Measurements from ENCODE around the gene SMARCC1.

The SMARCC1 gene

DNA sequence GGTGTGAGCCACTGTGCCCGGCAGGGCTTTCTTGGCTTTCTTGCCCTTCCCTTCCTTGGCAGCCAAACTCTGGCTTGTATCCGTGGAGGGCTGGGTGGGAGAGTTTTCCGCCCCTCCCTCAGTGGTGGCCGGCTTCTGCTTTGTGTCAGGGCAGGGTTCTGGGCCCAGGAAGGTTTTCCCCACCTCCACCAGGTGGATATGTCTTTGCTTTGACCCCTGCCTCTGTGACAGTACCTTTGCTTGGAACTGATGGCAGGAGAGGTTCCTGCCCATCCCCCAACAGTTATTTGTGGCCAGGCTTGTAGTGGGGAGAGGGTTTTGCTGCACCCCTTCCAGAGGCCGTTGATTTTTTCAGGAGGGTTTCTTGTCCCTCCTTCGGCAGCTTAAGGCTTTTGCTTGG, 227.4 kb downstream of the SMARCC1 start:
- H4K8ac ChIP-seq (ENCODE audit: low read depth, low read length) = no peak overlapping the region
- no peak overlapping the region for H2AFZ ChIP-seq (ENCODE audit: insufficient read depth, low read length, poor library complexity)
- H3K27me3 ChIP-seq (ENCODE audit: insufficient read depth, low read length) = no peaks in the 10 kb centered on the region
- H3K36me3 ChIP-seq (ENCODE audit: control insufficient read depth in 1 of 2, insufficient read depth in 2 of 2, low read length in 2 of 2) = no peaks in the 10 kb centered on the region
- H3K23ac ChIP-seq (ENCODE audit: low read length) = no peak overlapping the region
- H2BK120ac ChIP-seq (ENCODE audit: insufficient read depth, low read length, poor library complexity) = no peak overlapping the region
- no peak overlapping the region for H4K91ac ChIP-seq (ENCODE audit: low read depth, low read length)
- H3K9ac ChIP-seq (ENCODE audit: low read length) = no peak overlapping the region
- no peak overlapping the region for H2BK5ac ChIP-seq (ENCODE audit: low read depth, low read length, poor library complexity)
- H3K27ac ChIP-seq (ENCODE audit: low read depth, low read length) = no peak overlapping the region
- no CpG with 5 or more reads among the region's 6 CpGs for WGBS (ENCODE audit: extremely low coverage, insufficient coverage, insufficient read length)
- no peaks in the 10 kb centered on the region for H3K79me2 ChIP-seq (ENCODE audit: control insufficient read depth, insufficient read depth, low read length, poor library complexity)
- DNase-seq = no peak
- no peaks in the 10 kb centered on the region for H3K79me1 ChIP-seq (ENCODE audit: low read length)
- no peak overlapping the region for H3K4ac ChIP-seq (ENCODE audit: low read depth, low read length)
- no peak overlapping the region for H3K4me2 ChIP-seq (ENCODE audit: low read length)
- no peaks in the 10 kb centered on the region for H3K9me3 ChIP-seq (ENCODE audit: insufficient read depth, low read depth, low read length)
- H3K4me3 ChIP-seq (ENCODE audit: low read depth, low read length) = no peak overlapping the region
- H2BK12ac ChIP-seq (ENCODE audit: low read length) = no peak overlapping the region
- H3K4me1 ChIP-seq (ENCODE audit: control insufficient read depth in 1 of 2, insufficient read depth in 2 of 2, low read length in 2 of 2) = no peaks in the 10 kb centered on the region
- H2AK5ac ChIP-seq (ENCODE audit: low read length) = no peak overlapping the region
- no peak overlapping the region for H3K18ac ChIP-seq (ENCODE audit: low read length)
- H3K14ac ChIP-seq (ENCODE audit: low read length) = no peak overlapping the region
- H4K12ac ChIP-seq (ENCODE audit: low read depth, low read length) = no peak overlapping the region

- no peak overlapping the region for H3K9ac ChIP-seq (ENCODE audit: low read length)
- no peak overlapping the region for H2AFZ ChIP-seq (ENCODE audit: insufficient read depth, low read length, poor library complexity)
- no peak overlapping the region for H3K27ac ChIP-seq (ENCODE audit: low read depth, low read length)
- no peaks in the 10 kb centered on the region for H3K36me3 ChIP-seq (ENCODE audit: control insufficient read depth in 1 of 2, insufficient read depth in 2 of 2, low read length in 2 of 2)
- H2BK5ac ChIP-seq (ENCODE audit: low read depth, low read length, poor library complexity) = no peak overlapping the region
- H3K79me2 ChIP-seq (ENCODE audit: control insufficient read depth, insufficient read depth, low read length, poor library complexity) = no peaks in the 10 kb centered on the region
- H2AK5ac ChIP-seq (ENCODE audit: low read length) = no peak overlapping the region
- no CpG with 5 or more reads among the region's 7 CpGs for WGBS (ENCODE audit: extremely low coverage, insufficient coverage, insufficient read length)
- H3K4me2 ChIP-seq (ENCODE audit: low read length) = no peak overlapping the region
- H3K18ac ChIP-seq (ENCODE audit: low read length) = no peak overlapping the region
- no peak for DNase-seq
- no peaks in the 10 kb centered on the region for H3K27me3 ChIP-seq (ENCODE audit: insufficient read depth, low read length)
- no peak overlapping the region for H3K4me3 ChIP-seq (ENCODE audit: low read depth, low read length)
- H2BK120ac ChIP-seq (ENCODE audit: insufficient read depth, low read length, poor library complexity) = no peak overlapping the region
- H3K23ac ChIP-seq (ENCODE audit: low read length) = no peak overlapping the region
- no peaks in the 10 kb centered on the region for H3K9me3 ChIP-seq (ENCODE audit: insufficient read depth, low read depth, low read length)
- no peak overlapping the region for H2BK12ac ChIP-seq (ENCODE audit: low read length)
- H3K4me1 ChIP-seq (ENCODE audit: control insufficient read depth in 1 of 2, insufficient read depth in 2 of 2, low read length in 2 of 2) = no peaks in the 10 kb centered on the region
- H3K14ac ChIP-seq (ENCODE audit: low read length) = no peak overlapping the region
- H4K12ac ChIP-seq (ENCODE audit: low read depth, low read length) = no peak overlapping the region
- no peaks in the 10 kb centered on the region for H3K79me1 ChIP-seq (ENCODE audit: low read length)
- H3K4ac ChIP-seq (ENCODE audit: low read depth, low read length) = no peak overlapping the region
- H4K8ac ChIP-seq (ENCODE audit: low read depth, low read length) = no peak overlapping the region
- H4K91ac ChIP-seq (ENCODE audit: low read depth, low read length) = no peak overlapping the region
Observed at GRCh38 chr3:47553407-47553806, 228.3 kb downstream of the SMARCC1 start.

DNA sequence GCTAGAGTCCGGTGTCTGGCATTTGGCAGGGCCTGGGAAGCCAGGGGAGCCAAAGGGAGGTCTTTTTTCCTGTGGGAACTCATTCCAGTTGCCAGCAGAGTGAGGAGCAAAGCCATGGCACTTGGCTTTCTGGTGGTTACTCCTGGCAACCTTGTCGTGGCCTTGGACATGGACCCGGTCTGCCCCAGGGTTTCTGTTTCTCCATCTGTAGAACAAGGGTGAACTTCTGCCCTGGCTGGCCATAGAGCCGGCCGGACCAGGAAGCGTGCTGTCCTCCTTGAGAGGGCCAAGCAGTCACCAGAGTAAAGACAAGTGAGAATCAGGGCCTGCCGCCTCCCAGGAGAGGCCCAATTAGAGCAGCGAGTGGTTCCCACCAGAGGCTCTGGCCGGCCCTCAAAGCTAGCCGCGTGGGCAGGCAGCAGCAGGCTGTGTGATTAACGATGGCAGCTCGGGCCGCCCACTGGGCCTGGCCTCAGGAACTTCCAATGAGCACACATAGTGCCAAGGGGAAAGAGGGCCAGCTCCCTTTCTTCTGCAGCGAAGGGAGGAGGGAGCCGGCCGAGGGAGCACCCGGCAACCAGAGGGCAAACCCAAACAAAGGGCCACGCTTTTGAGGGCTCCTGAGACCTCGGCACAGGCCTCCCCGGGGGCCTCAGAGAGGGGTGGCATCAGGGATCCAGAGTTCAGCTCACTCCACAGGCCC, 239.1 kb downstream of the SMARCC1 start:
- Histone ChIP-seq H3K14ac (ENCODE audit: low read length) (no peak overlapping the region), H3K36me3 (ENCODE audit: control insufficient read depth in 1 of 2, insufficient read depth in 2 of 2, low read length in 2 of 2) (no peaks in the 10 kb centered on the region), H3K9ac (ENCODE audit: low read length) (no peak overlapping the region), H3K27ac (ENCODE audit: low read depth, low read length) (no peak overlapping the region), H3K79me1 (ENCODE audit: low read length) (no peaks in the 10 kb centered on the region), H4K91ac (ENCODE audit: low read depth, low read length) (no peak overlapping the region), H2BK5ac (ENCODE audit: low read depth, low read length, poor library complexity) (no peak overlapping the region), H3K27me3 (ENCODE audit: insufficient read depth, low read length) (no peaks in the 10 kb centered on the region), H3K4me1 (ENCODE audit: control insufficient read depth in 1 of 2, insufficient read depth in 2 of 2, low read length in 2 of 2) (no peaks in the 10 kb centered on the region), H2AK5ac (ENCODE audit: low read length) (no peak overlapping the region), H3K4ac (ENCODE audit: low read depth, low read length) (no peak overlapping the region), H3K18ac (ENCODE audit: low read length) (no peak overlapping the region), H3K23ac (ENCODE audit: low read length) (no peak overlapping the region), H3K4me3 (ENCODE audit: low read depth, low read length) (no peak overlapping the region), H4K8ac (ENCODE audit: low read depth, low read length) (no peak overlapping the region), H3K4me2 (ENCODE audit: low read length) (no peak overlapping the region), H4K12ac (ENCODE audit: low read depth, low read length) (no peak overlapping the region), H2BK120ac (ENCODE audit: insufficient read depth, low read length, poor library complexity) (no peak overlapping the region), H3K79me2 (ENCODE audit: control insufficient read depth, insufficient read depth, low read length, poor library complexity) (no peaks in the 10 kb centered on the region), H3K9me3 (ENCODE audit: insufficient read depth, low read depth, low read length) (peaks cover 1% of the 10 kb centered on the region), H2BK12ac (ENCODE audit: low read length) (no peak overlapping the region), H2AFZ (ENCODE audit: insufficient read depth, low read length, poor library complexity) (no peak overlapping the region)
- WGBS (ENCODE audit: extremely low coverage, insufficient coverage, insufficient read length) = no CpG with 5 or more reads among the region's 21 CpGs
- DNase-seq = no peak

- H3K23ac ChIP-seq (ENCODE audit: low read length) = no peak overlapping the region
- no peak overlapping the region for H2BK120ac ChIP-seq (ENCODE audit: insufficient read depth, low read length, poor library complexity)
- no peak overlapping the region for H4K8ac ChIP-seq (ENCODE audit: low read depth, low read length)
- H3K79me2 ChIP-seq (ENCODE audit: control insufficient read depth, insufficient read depth, low read length, poor library complexity) = no peaks in the 10 kb centered on the region
- no CpG with 5 or more reads among the region's 6 CpGs for WGBS (ENCODE audit: extremely low coverage, insufficient coverage, insufficient read length)
- no peak overlapping the region for H3K9ac ChIP-seq (ENCODE audit: low read length)
- H3K27ac ChIP-seq (ENCODE audit: low read depth, low read length) = no peak overlapping the region
- H2BK5ac ChIP-seq (ENCODE audit: low read depth, low read length, poor library complexity) = no peak overlapping the region
- peaks cover 1% of the 10 kb centered on the region for H3K9me3 ChIP-seq (ENCODE audit: insufficient read depth, low read depth, low read length)
- H3K36me3 ChIP-seq (ENCODE audit: control insufficient read depth in 1 of 2, insufficient read depth in 2 of 2, low read length in 2 of 2) = no peaks in the 10 kb centered on the region
- H3K4me2 ChIP-seq (ENCODE audit: low read length) = no peak overlapping the region
- H2AFZ ChIP-seq (ENCODE audit: insufficient read depth, low read length, poor library complexity) = no peak overlapping the region
- no peak overlapping the region for H3K14ac ChIP-seq (ENCODE audit: low read length)
- no peak overlapping the region for H2BK12ac ChIP-seq (ENCODE audit: low read length)
- no peak overlapping the region for H4K12ac ChIP-seq (ENCODE audit: low read depth, low read length)
- H3K4ac ChIP-seq (ENCODE audit: low read depth, low read length) = no peak overlapping the region
- no peaks in the 10 kb centered on the region for H3K27me3 ChIP-seq (ENCODE audit: insufficient read depth, low read length)
- no peaks in the 10 kb centered on the region for H3K4me1 ChIP-seq (ENCODE audit: control insufficient read depth in 1 of 2, insufficient read depth in 2 of 2, low read length in 2 of 2)
- no peak overlapping the region for H2AK5ac ChIP-seq (ENCODE audit: low read length)
- no peak overlapping the region for H3K4me3 ChIP-seq (ENCODE audit: low read depth, low read length)
- no peak overlapping the region for H4K91ac ChIP-seq (ENCODE audit: low read depth, low read length)
- no peak overlapping the region for H3K18ac ChIP-seq (ENCODE audit: low read length)
- no peak for DNase-seq
- H3K79me1 ChIP-seq (ENCODE audit: low read length) = no peaks in the 10 kb centered on the region
Observed at GRCh38 chr3:47541583-47542108, 240.0 kb downstream of the SMARCC1 start.

Measured in trophoblast cell (in vitro differentiated cells and primary cell).